Measurements from ENCODE around the gene MAP2K5. TPM values are rescaled to one million over a fixed set of nuclear protein-coding genes. Genes with fewer than 3 reads are reported as not detected.

MAP2K5 gene
- total RNA-seq, 4 donors from 2014 or later, result 3.6 to 27.1 (median 18.6) TPM

GRCh38 chr15:67777773-67778172 is 235.3 kb downstream of the MAP2K5 start:
- no peaks in the 10 kb centered on the region for H3K27me3 ChIP-seq
- no peak overlapping the region for H3K4me3 ChIP-seq
- no peaks in the 10 kb centered on the region for H3K4me1 ChIP-seq
- H3K9me3 ChIP-seq, result no peaks in the 10 kb centered on the region
- no peaks in the 10 kb centered on the region for H3K36me3 ChIP-seq
- intact Hi-C loops (cut with DNase I; ENCODE audit: low total_unique reads), result no loop called here
- no peak for DNase-seq
- no peak for TF ChIP-seq POLR2A (IDR thresholded peaks at IDR 0.05)
- H3K27ac ChIP-seq, result no peak overlapping the region

GRCh38 chr15:67778968-67779548 is 236.6 kb downstream of the MAP2K5 start:
- Histone ChIP-seq H3K27ac (no peak overlapping the region), H3K4me3 (no peak overlapping the region), H3K4me1 (no peaks in the 10 kb centered on the region), H3K9me3 (no peaks in the 10 kb centered on the region), H3K27me3 (no peaks in the 10 kb centered on the region), H3K36me3 (no peaks in the 10 kb centered on the region)
- TF ChIP-seq POLR2A (IDR thresholded peaks at IDR 0.05) (no peak), CTCF (IDR thresholded peaks at IDR 0.05) (no peak)
- intact Hi-C loops (cut with DNase I; ENCODE audit: low total_unique reads), result no loop called here
- DNase-seq, result no peak

- Histone ChIP-seq H3K4me1 (no peaks in the 10 kb centered on the region), H3K36me3 (no peaks in the 10 kb centered on the region), H3K9me3 (no peaks in the 10 kb centered on the region), H3K4me3 (no peak overlapping the region), H3K27me3 (no peaks in the 10 kb centered on the region), H3K27ac (no peak overlapping the region)
- intact Hi-C loops (cut with DNase I; ENCODE audit: low total_unique reads), result no loop called here
- no peak for DNase-seq
- TF ChIP-seq POLR2A (IDR thresholded peaks at IDR 0.05) (no peak), CTCF (IDR thresholded peaks at IDR 0.05) (no peak)
Measured at GRCh38 chr15:67779549-67780111, 237.1 kb downstream of the MAP2K5 start.

GRCh38 chr15:67781061-67781460 is 238.6 kb downstream of the MAP2K5 start:
- no peak for DNase-seq
- Histone ChIP-seq H3K27ac (no peak overlapping the region), H3K27me3 (no peaks in the 10 kb centered on the region), H3K9me3 (no peaks in the 10 kb centered on the region), H3K36me3 (no peaks in the 10 kb centered on the region), H3K4me3 (no peak overlapping the region), H3K4me1 (no peaks in the 10 kb centered on the region)
- intact Hi-C loops (cut with DNase I; ENCODE audit: low total_unique reads), result no loop called here
- TF ChIP-seq POLR2A (IDR thresholded peaks at IDR 0.05) (no peak), CTCF (IDR thresholded peaks at IDR 0.05) (no peak)

GRCh38 chr15:67781907-67782690 is 239.6 kb downstream of the MAP2K5 start:
- Histone ChIP-seq H3K9me3 (no peaks in the 10 kb centered on the region), H3K27ac (no peak overlapping the region), H3K27me3 (no peaks in the 10 kb centered on the region), H3K4me3 (no peak overlapping the region), H3K36me3 (no peaks in the 10 kb centered on the region), H3K4me1 (no peaks in the 10 kb centered on the region)
- TF ChIP-seq CTCF (IDR thresholded peaks at IDR 0.05) (no peak), POLR2A (IDR thresholded peaks at IDR 0.05) (no peak)
- no peak for DNase-seq
- intact Hi-C loops (cut with DNase I; ENCODE audit: low total_unique reads), result no loop called here

Measured in uterus (tissue), 4 donors.